GM12878 (cell line): ENCODE data around the gene PLSCR3. TPM values are rescaled to one million over a fixed set of nuclear protein-coding genes. Genes with fewer than 3 reads are reported as not detected.

Source experiments
- BACH1 ChIP-seq: fragments of 450-650 bp; IDR thresholded peaks from 2 replicates; pipeline ENCODE4 v1.6.1; 2017; ENCODE audit warnings: mild to moderate bottlenecking, borderline replicate concordance
- CBX3 ChIP-seq: fragments of 200-600 bp; sonication (generic); IDR thresholded peaks from 2 replicates; pipeline ENCODE4 v1.6.1; 2016; ENCODE audit warnings: low read depth, borderline replicate concordance
- CHD1 ChIP-seq: IDR thresholded peaks from 2 replicates; pipeline ENCODE4 v1.6.1; 2012; ENCODE audit warnings: low read depth, low read length, improper control_type of control experiment
- CREM ChIP-seq: IDR thresholded peaks from 2 replicates; pipeline ENCODE4 v1.6.1; 2014; ENCODE audit warnings: antibody characterized with exemption, low read depth
- DPF2 ChIP-seq: fragments of 450-650 bp; IDR thresholded peaks from 2 replicates; pipeline ENCODE4 v1.6.1; 2017; ENCODE audit warnings: mild to moderate bottlenecking
- EGR1 ChIP-seq, 2 experiments: IDR thresholded peaks; 1 replicate in 1 of 2; 2 replicates in 1 of 2; pipeline ENCODE4 v1.6.1; 2011 to 2012; ENCODE audit warnings: low read depth in 2 of 2, low read length in 2 of 2, borderline replicate concordance in 1 of 2, mild to moderate bottlenecking in 1 of 2, moderate library complexity in 1 of 2
- EZH2 ChIP-seq: IDR thresholded peaks from 2 replicates; pipeline ENCODE4 v1.6.1; 2012; ENCODE audit warnings: low read depth, mild to moderate bottlenecking, control low read depth, inconsistent platforms, low read length, borderline replicate concordance; ENCODE audit not compliant: control insufficient read depth
- HDAC6 ChIP-seq: fragments of 200-600 bp; sonication (generic); IDR thresholded peaks from one replicate; pipeline ENCODE4 v1.8.0; 2017; ENCODE audit warnings: antibody characterized with exemption; ENCODE audit not compliant: unreplicated experiment
- IKZF2 ChIP-seq, 2 experiments: fragments of 450-650 bp; IDR thresholded peaks; 2 replicates each; pipeline ENCODE4 v1.6.1; 2017; ENCODE audit warnings: mild to moderate bottlenecking in 2 of 2, moderate library complexity in 2 of 2
- JUND ChIP-seq: IDR thresholded peaks from 2 replicates; pipeline ENCODE4 v1.6.1; 2012; ENCODE audit warnings: low read depth, mild to moderate bottlenecking, low read length, improper control_type of control experiment, moderate library complexity
- MEF2B ChIP-seq: fragments of 450-650 bp; IDR thresholded peaks from 2 replicates; pipeline ENCODE4 v1.6.1; 2018; ENCODE audit warnings: mild to moderate bottlenecking, moderate library complexity; ENCODE audit not compliant: partially characterized antibody, poor library complexity, severe bottlenecking
- NFIC ChIP-seq: IDR thresholded peaks from 2 replicates; pipeline ENCODE4 v1.6.1; 2012; ENCODE audit warnings: low read depth, mild to moderate bottlenecking, inconsistent platforms, low read length, moderate library complexity
- NR2C1 ChIP-seq: fragments of 450-650 bp; IDR thresholded peaks from 2 replicates; pipeline ENCODE4 v1.6.1; 2017; ENCODE audit warnings: antibody characterized with exemption, mild to moderate bottlenecking, moderate library complexity
- NRF1 ChIP-seq: conservative IDR thresholded peaks from 2 replicates; pipeline ENCODE4 v1.6.1; 2011; ENCODE audit warnings: mild to moderate bottlenecking, low read depth, low read length, improper control_type of control experiment
- RAD51 ChIP-seq: fragments of 450-650 bp; IDR thresholded peaks from 2 replicates; pipeline ENCODE4 v1.6.1; 2016; ENCODE audit warnings: moderate library complexity, mild to moderate bottlenecking, inconsistent platforms
- RELB ChIP-seq: fragments of 450-650 bp; IDR thresholded peaks from 2 replicates; pipeline ENCODE4 v1.6.1; 2017; ENCODE audit warnings: low read depth, mild to moderate bottlenecking, moderate library complexity
- STAT3 ChIP-seq: IDR thresholded peaks from 2 replicates; pipeline ENCODE4 v1.6.1; 2011; ENCODE audit warnings: low read depth, low read length, improper control_type of control experiment
- TARDBP ChIP-seq: IDR thresholded peaks from 2 replicates; pipeline ENCODE4 v1.6.1; 2016; ENCODE audit warnings: borderline replicate concordance
- TCF3 ChIP-seq: IDR thresholded peaks from 2 replicates; pipeline ENCODE4 v1.6.1; 2012; ENCODE audit warnings: low read depth, mild to moderate bottlenecking, low read length, borderline replicate concordance; ENCODE audit not compliant: insufficient read depth
- ZNF592 ChIP-seq: fragments of 450-650 bp; IDR thresholded peaks from 2 replicates; pipeline ENCODE4 v1.6.1; 2017; ENCODE audit warnings: mild to moderate bottlenecking, moderate library complexity
- ZZZ3 ChIP-seq: IDR thresholded peaks from 2 replicates; pipeline ENCODE4 v1.6.1; 2011; ENCODE audit warnings: low read depth; ENCODE audit not compliant: control insufficient read depth, insufficient read length
- polyA plus RNA-seq, 11 experiments: library from polyadenylated mRNA; depleted of rRNA in 4 of 11; unstranded in 6 of 11; stranded (reverse) in 5 of 11; fragments of >200 nt; fragmentation: Nextera tagmentation in 4 of 11; fragmentation: Illumina TruSeq in 1 of 11; extraction: Ambion mirVana in 4 of 11; extraction: Trizol in 1 of 11; gene quantifications; 1 replicate in 1 of 11; 2 replicates in 10 of 11; pipeline versions ENCODE4 v1.2.1 to v1.2.3, GENCODE V29; 2011 to 2016; ENCODE audit warnings: inconsistent platforms in 2 of 11, missing spikeins in 2 of 11, low read depth in 1 of 11
- total RNA-seq, 4 experiments: library from RNA; depleted of rRNA in 3 of 4; stranded (reverse); fragments of >200 nt in 3 of 4; fragmentation: Illumina TruSeq in 1 of 4; extraction: Trizol in 1 of 4; gene quantifications; 2 replicates each; pipeline versions ENCODE4 v1.2.1 to v1.2.3, GENCODE V29; 2013 to 2021

The PLSCR3 gene
- total and polyA plus RNA-seq, 10 of the 15 experiments (the other 5 are each of a cell fraction or from before 2014, with no cell fraction given): 9.9 to 51.4 (median 43.4) TPM

- TF ChIP-seq EZH2: no peak
- no peak for TF ChIP-seq STAT3
- no peak; the same call in 1 of the 2 replicates for TF ChIP-seq CREM
- TF ChIP-seq JUND: no peak
- TF ChIP-seq NR2C1: peak; percentile 6; the same call in 1 of the 2 replicates
- peak; percentile 9; the same call in 1 of the 2 replicates for TF ChIP-seq DPF2
- TF ChIP-seq TARDBP: no peak
- TF ChIP-seq CHD1: no peak
- peak; percentile 44; the same call in 1 of the 2 replicates for TF ChIP-seq BACH1
- no peak for TF ChIP-seq NFIC
- TF ChIP-seq HDAC6: no peak
- no peak for TF ChIP-seq EGR1 (IDR thresholded peaks at IDR 0.05; ENCODE audit: borderline replicate concordance in 1 of 2, low read depth in 2 of 2, low read length in 2 of 2)
- TF ChIP-seq TCF3: no peak
- no peak for TF ChIP-seq RAD51
- 0 out of 2 replicates have a peak, but pooled peaks have one; percentile 14 for TF ChIP-seq RELB
- no peak for TF ChIP-seq ZZZ3
- TF ChIP-seq IKZF2 (IDR thresholded peaks at IDR 0.05): no peak
- no peak for TF ChIP-seq CBX3
- no peak for TF ChIP-seq NRF1
- TF ChIP-seq MEF2B: no peak
- 0 out of 2 replicates have a peak, but pooled peaks have one; percentile 36 for TF ChIP-seq ZNF592
- TF ChIP-seq, all 136 proteins: peak for 25
Observed at GRCh38 chr17:7394452-7395191, at the start of gene PLSCR3 (continued).
